ENCODE measurements around the gene TRPM3. TPM values are rescaled to one million over a fixed set of nuclear protein-coding genes. Genes with fewer than 3 reads are reported as not detected.

The TRPM3 gene
- total and polyA plus RNA-seq, 12 donors, result 0.27 to 5.3 (median 1.8) TPM

DNA sequence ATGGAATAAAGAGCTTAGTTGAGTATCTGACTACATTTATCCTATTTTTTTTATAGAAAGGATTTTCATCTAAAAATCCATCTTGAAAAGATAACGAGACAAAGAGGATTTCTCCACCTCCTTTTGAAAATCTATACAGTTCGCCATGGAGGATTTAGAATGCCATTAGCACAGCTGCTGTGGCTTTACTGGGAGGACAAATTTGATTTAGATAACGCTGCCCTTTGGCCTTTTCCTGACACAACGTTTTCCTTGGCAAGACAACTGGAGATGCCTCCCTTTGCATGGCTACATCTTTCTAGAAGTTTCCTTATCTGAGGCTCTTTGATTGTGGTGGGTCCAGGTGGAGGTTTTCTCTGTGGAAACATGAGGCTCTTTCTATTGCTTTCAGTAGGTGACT lies 560.3 kb downstream of the TRPM3 start:
- Histone ChIP-seq H3K4me3 (no peak overlapping the region), H3K27me3 (no peaks in the 10 kb centered on the region), H3K9me3 (replicated peaks in 1 of 3) (no peaks in the 10 kb centered on the region), H3K36me3 (replicated peaks in 1 of 2) (no peaks in the 10 kb centered on the region), H3K4me1 (replicated peaks in 1 of 2) (peaks cover 0 to 17% of the 10 kb centered on the region in 2 donors), H3K27ac (peak overlapping the region in 2 of 5 donors; percentile 72 to 80)
- intact Hi-C loops (cut with DNase I), result no loop called here
- TF ChIP-seq, protein P1, sequence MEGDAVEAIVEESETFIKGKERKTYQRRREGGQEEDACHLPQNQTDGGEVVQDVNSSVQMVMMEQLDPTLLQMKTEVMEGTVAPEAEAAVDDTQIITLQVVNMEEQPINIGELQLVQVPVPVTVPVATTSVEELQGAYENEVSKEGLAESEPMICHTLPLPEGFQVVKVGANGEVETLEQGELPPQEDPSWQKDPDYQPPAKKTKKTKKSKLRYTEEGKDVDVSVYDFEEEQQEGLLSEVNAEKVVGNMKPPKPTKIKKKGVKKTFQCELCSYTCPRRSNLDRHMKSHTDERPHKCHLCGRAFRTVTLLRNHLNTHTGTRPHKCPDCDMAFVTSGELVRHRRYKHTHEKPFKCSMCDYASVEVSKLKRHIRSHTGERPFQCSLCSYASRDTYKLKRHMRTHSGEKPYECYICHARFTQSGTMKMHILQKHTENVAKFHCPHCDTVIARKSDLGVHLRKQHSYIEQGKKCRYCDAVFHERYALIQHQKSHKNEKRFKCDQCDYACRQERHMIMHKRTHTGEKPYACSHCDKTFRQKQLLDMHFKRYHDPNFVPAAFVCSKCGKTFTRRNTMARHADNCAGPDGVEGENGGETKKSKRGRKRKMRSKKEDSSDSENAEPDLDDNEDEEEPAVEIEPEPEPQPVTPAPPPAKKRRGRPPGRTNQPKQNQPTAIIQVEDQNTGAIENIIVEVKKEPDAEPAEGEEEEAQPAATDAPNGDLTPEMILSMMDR (IDR thresholded peaks at IDR 0.05), result no peak
- TF ChIP-seq POLR2A (IDR thresholded peaks at IDR 0.05), result no peak
- WGBS, 4 donors, result 70 to 79% (median 77%) methylated on average over 4 of the region's 4 CpGs
- DNase-seq, result no peak

DNA sequence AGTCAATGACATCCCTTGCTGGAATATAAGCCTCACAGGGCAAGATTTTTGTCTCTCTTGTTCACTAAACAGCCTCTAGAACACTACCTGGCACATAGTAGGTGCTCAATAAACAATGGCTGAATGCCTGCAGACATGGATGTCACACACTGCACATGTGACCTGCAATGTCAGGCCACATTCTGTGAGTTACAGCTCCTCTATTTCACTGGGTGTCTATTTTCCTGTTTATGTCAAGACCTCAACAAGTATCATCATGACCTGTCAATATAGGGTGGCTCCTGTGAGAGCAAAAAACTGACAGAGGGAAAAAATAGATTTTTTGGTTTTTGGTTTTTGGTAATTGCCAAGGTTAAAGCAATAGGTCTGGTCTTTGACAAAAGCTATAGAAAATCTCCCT lies 562.3 kb downstream of the TRPM3 start:
- no peak for DNase-seq
- no peak for TF ChIP-seq POLR2A (IDR thresholded peaks at IDR 0.05)
- TF ChIP-seq, protein P1 (IDR thresholded peaks at IDR 0.05), result no peak
- intact Hi-C loops (cut with DNase I), result no loop called here
- no peaks in the 10 kb centered on the region for H3K27me3 ChIP-seq
- no peaks in the 10 kb centered on the region for H3K9me3 ChIP-seq (replicated peaks in 1 of 3)
- H3K4me3 ChIP-seq, result no peak overlapping the region
- H3K27ac ChIP-seq, result no peak overlapping the region
- H3K4me1 ChIP-seq (replicated peaks in 1 of 2), result peaks cover 0 to 15% of the 10 kb centered on the region in 2 donors
- H3K36me3 ChIP-seq (replicated peaks in 1 of 2), result no peaks in the 10 kb centered on the region

DNA sequence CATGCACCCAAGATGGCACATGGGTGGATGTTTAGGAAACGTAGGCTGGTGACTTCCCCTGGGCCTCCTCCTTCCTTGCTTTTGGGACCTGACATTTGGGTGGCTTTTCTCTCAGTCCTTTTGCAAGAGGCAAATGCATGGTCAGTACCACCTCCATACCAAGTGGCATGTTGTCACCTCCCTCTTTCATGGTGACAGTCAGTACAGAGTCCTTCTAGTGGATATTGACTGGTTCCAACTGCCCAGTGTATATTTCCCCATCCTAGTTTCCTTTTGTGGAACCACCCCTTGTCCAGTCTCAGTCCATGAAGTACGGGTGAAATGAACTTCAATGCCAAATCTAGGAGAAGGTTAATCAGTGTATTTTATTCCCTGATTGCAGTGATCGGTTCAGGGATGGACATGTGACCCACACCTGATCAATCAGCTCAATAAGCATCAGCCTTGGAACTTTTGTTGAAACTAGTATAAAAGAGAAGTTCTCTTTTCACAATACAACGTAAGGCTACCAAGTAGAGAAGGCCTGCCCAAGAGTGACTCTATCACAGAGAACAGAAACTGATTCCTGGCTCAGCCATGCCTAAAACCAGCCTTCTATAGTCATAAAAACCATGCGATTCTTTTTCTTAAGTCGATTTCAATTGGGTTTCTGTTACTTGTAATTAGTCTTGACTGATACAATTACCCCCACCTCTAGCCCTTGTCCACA lies 563.6 kb downstream of the TRPM3 start:
- no peaks in the 10 kb centered on the region for H3K27me3 ChIP-seq
- DNase-seq, result no peak
- H3K27ac ChIP-seq, result peak overlapping the region in 1 of 5 donors; percentile 22
- H3K4me1 ChIP-seq (replicated peaks in 1 of 2), result peaks cover 0 to 14% of the 10 kb centered on the region in 2 donors
- no peaks in the 10 kb centered on the region for H3K36me3 ChIP-seq (replicated peaks in 1 of 2)
- WGBS, 4 donors, result 72 to 81% (median 78%) methylated on average over 6 of the region's 6 CpGs
- no peaks in the 10 kb centered on the region for H3K9me3 ChIP-seq (replicated peaks in 1 of 3)
- intact Hi-C loops (cut with DNase I), result no loop called here
- no peak for TF ChIP-seq POLR2A (IDR thresholded peaks at IDR 0.05)
- TF ChIP-seq, protein P1 (IDR thresholded peaks at IDR 0.05), result no peak
- no peak overlapping the region for H3K4me3 ChIP-seq

GRCh38 chr9:70556771-70557170 lies 564.6 kb downstream of the TRPM3 start:
- WGBS, 4 donors, result 74 to 95% (median 89%) methylated on average over 1 of the region's 1 CpG
- Histone ChIP-seq H3K4me3 (no peak overlapping the region), H3K27me3 (no peaks in the 10 kb centered on the region), H3K4me1 (replicated peaks in 1 of 2) (peaks cover 0 to 11% of the 10 kb centered on the region in 2 donors), H3K9me3 (replicated peaks in 1 of 3) (no peaks in the 10 kb centered on the region), H3K27ac (no peak overlapping the region), H3K36me3 (replicated peaks in 1 of 2) (no peaks in the 10 kb centered on the region)
- no peak for DNase-seq
- TF ChIP-seq POLR2A (IDR thresholded peaks at IDR 0.05), result no peak
- TF ChIP-seq, protein P1 (IDR thresholded peaks at IDR 0.05), result no peak
- intact Hi-C loops (cut with DNase I), result no loop called here

Data from adrenal gland (tissue), 12 donors.